ENCODE results near the gene CELF2. TPM values are rescaled to one million over a fixed set of nuclear protein-coding genes. Genes with fewer than 3 reads are reported as not detected.
A peak's percentile ranks its signal among the peaks of the same experiment; 100 is the strongest.

CELF2 gene
- total RNA-seq, 1 donor from 2014 or later, result 54.3 TPM

GRCh38 chr10:11208243-11208642 is 190.6 kb downstream of the CELF2 start:
- no peak for DNase-seq (ENCODE audit: extremely low spot score in 2 of 2)
- Histone ChIP-seq H3K36me3 (no peaks in the 10 kb centered on the region), H3K9me3 (no peaks in the 10 kb centered on the region), H3K27ac (no peak overlapping the region), H3K27me3 (no peaks in the 10 kb centered on the region), H3K4me3 (no peak overlapping the region), H3K4me1 (peaks cover 24% of the 10 kb centered on the region)
- TF ChIP-seq CTCF (IDR thresholded peaks at IDR 0.05) (no peak), POLR2AphosphoS5 (IDR thresholded peaks at IDR 0.05; ENCODE audit: insufficient read depth in 1 of 2, low read depth in 1 of 2) (no peak), POLR2A (IDR thresholded peaks at IDR 0.05) (no peak)
- intact Hi-C loops (cut with DNase I), result no loop called here

DNA sequence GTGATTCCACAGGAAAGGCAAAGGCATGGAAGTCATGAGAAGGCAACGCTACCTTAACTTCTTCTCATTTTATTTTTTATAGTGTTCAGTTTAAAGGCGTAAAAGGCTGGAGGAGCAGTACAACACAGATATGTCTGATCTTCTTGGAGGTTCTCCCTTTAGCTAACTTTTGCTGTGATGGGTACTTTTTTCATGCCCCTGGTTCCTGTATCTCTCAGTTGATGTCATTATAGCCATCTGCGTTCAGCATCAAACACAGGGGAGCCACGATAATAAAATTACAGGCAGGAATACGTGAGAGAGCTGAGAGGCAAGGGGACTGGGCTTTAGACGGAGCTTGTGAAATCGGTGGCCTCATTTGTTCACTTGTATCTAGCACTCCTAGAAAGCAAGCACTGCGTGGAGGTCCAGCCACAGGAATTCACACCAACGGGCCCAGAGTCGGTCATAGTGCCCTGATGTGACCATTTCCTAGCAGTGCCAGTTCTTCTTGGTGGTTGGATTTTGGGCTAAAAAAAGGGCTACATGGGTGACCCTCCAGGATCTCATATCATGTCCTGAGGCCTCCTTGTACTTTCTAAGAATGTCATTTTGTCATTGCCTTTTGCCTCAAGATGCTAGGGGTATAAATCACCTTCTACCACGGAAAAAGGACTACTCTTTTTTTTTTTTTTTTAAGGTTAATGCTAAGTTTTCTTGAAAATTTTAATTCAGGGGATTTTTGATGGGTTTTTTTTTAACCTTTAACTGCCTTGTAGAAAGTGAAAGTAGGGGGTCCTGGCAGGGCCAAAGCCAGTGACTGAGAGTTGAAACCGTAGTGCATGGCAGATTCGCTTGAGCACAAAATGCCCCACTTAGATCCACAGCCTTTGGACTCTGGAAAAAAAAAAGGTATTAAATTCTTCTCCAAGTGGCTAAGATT is 191.5 kb downstream of the CELF2 start:
- H3K4me1 ChIP-seq, result peaks cover 24% of the 10 kb centered on the region
- no peak overlapping the region for H3K27ac ChIP-seq
- DNase-seq (ENCODE audit: extremely low spot score in 2 of 2), result no peak
- TF ChIP-seq POLR2AphosphoS5 (IDR thresholded peaks at IDR 0.05; ENCODE audit: insufficient read depth in 1 of 2, low read depth in 1 of 2), result no peak
- TF ChIP-seq CTCF (IDR thresholded peaks at IDR 0.05), result no peak
- TF ChIP-seq POLR2A (IDR thresholded peaks at IDR 0.05), result no peak
- no peaks in the 10 kb centered on the region for H3K36me3 ChIP-seq
- H3K27me3 ChIP-seq, result no peaks in the 10 kb centered on the region
- H3K9me3 ChIP-seq, result no peaks in the 10 kb centered on the region
- no peak overlapping the region for H3K4me3 ChIP-seq
- intact Hi-C loops (cut with DNase I), result no loop called here

DNA sequence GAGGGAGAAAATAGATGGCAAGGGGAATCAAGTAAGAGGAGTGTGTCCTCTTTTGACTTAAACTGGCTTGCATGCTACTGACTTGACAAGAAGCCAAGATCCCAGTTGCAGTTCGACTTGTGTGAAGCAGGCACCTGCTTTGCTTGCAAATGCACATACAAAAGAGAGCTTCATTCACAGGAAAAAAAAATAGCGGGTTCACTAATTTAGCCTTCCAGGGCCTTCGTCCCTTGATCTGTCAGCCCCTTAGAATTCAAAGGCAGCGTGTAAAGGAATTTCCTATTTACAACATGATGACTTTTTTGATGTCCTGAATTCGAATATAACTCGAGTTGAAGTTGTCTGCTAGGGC is 192.1 kb downstream of the CELF2 start:
- TF ChIP-seq POLR2A (IDR thresholded peaks at IDR 0.05), result no peak
- no peak for TF ChIP-seq CTCF (IDR thresholded peaks at IDR 0.05)
- TF ChIP-seq POLR2AphosphoS5 (IDR thresholded peaks at IDR 0.05; ENCODE audit: insufficient read depth in 1 of 2, low read depth in 1 of 2), result no peak

GRCh38 chr10:11210211-11210922 is 192.7 kb downstream of the CELF2 start:
- no peaks in the 10 kb centered on the region for H3K36me3 ChIP-seq
- no peaks in the 10 kb centered on the region for H3K9me3 ChIP-seq
- H3K27me3 ChIP-seq, result no peaks in the 10 kb centered on the region
- H3K4me3 ChIP-seq, result no peak overlapping the region
- H3K4me1 ChIP-seq, result peaks cover 24% of the 10 kb centered on the region
- intact Hi-C loops (cut with DNase I), result no loop called here
- no peak for DNase-seq (ENCODE audit: extremely low spot score in 2 of 2)
- peak overlapping the region; percentile 22 for H3K27ac ChIP-seq
- TF ChIP-seq CTCF (IDR thresholded peaks at IDR 0.05) (no peak), POLR2A (IDR thresholded peaks at IDR 0.05) (no peak), POLR2AphosphoS5 (IDR thresholded peaks at IDR 0.05; ENCODE audit: insufficient read depth in 1 of 2, low read depth in 1 of 2) (no peak)

More for the DNA sequence above, 192.1 kb downstream of the CELF2 start:
- DNase-seq (ENCODE audit: extremely low spot score in 2 of 2), result no peak
- H3K4me3 ChIP-seq, result no peak overlapping the region
- H3K27ac ChIP-seq, result peak overlapping the region; percentile 17
- no peaks in the 10 kb centered on the region for H3K9me3 ChIP-seq
- peaks cover 24% of the 10 kb centered on the region for H3K4me1 ChIP-seq
- no peaks in the 10 kb centered on the region for H3K36me3 ChIP-seq
- no peaks in the 10 kb centered on the region for H3K27me3 ChIP-seq
- intact Hi-C loops (cut with DNase I), result no loop called here

Data from vagina (tissue), 2 donors.